HG02884 (cell line): ENCODE measurements around the gene ANP32A.
"Not testable (repeated sequence)": the region's sequence is repeated elsewhere in the genome, so short reads cannot be mapped to it uniquely, and the experiment has no call there.

Experiments
- ATAC-seq: cut with Tn5 transposase; IDR thresholded peaks from one replicate; pipeline ENCODE4 v1.9.1; 2021; ENCODE audit warnings: mild to moderate bottlenecking, moderate library complexity; ENCODE audit not compliant: unreplicated experiment

The ANP32A gene

DNA sequence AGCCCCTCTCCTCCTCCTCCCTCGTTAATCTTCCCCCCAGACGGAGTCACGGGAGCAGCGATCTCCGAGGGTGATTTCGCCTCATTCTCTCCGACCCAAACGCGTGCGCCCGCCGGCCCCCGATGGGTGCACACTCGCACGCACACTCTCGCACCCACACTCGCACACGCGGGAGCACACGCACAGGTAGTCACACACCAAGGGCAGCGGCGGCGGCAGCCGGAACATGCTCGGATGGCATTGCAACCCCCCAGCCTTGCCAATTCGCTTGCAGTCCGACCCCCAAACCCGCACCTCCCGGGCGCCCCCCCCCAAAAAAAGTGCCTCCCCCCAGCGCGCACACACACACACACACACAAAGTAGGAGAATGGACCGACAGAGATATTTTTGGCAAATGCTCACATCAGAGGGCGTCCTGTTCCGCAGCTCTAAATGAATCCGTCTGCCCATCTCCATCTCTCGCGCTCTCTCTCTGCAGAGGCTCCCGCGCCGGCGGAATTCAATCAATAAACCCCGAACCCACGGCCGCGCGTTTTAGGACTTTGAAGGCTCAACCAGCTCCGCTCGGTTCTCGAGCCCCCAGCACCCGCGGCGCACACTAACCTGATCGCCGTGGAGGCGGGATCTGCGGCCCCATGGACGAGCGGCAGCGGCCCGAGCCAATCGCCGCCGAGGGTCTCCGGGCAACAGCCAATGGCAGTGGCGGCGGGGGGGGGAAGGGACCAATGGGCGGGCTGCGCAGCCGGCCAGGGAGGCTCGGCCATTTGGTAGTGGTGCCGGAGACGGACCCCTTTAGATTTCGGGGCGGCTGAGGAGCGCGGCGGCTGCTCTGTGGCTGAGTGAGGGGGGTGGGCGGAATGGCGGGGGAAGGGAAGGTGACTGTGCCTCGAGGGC, at the start of gene ANP32A:
ANP32A (minus strand) TSS at position 601 of the 895 bp plus-strand sequence; CDS start at position 457, 144 bp downstream.
- peak; percentile 35 for ATAC-seq

GRCh38 chr15:68868296-68868695, 47.6 kb upstream of the ANP32A start:
- ATAC-seq = no peak

DNA sequence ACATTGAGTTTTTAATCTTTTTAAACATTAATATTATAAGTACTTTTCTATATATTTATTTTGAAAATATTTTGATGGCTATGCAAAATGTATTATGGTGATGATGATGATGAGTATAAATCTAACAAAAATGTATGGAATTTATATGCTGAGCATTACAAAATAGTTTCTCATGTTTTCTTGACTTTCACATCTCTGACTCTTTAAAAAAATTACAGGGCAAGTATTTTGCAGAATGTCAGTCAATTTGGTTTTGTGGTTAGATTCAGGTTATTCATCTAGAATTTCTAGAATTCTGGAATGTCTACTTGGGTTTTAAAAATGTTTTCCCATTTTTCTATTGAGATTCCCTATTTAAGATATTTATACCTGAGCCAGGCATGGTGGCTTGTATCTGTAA, 41.7 kb upstream of the ANP32A start:
- ATAC-seq = no peak

DNA sequence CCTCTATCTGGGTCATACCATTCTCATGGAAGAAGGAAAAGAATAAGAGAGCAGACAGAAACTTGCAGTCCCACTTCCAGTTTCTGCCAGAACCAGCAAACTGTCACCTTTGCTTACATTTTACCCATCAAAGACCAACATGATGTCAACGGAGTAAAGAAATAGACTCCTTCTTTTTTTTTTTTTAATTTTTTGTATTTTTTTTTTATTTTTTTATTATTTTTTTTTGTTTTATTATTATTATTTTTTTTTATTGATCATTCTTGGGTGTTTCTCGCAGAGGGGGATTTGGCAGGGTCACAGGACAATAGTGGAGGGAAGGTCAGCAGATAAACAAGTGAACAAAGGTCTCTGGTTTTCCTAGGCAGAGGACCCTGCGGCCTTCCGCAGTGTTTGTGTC, 38.0 kb upstream of the ANP32A start:
- not testable (repeated sequence) for ATAC-seq

DNA sequence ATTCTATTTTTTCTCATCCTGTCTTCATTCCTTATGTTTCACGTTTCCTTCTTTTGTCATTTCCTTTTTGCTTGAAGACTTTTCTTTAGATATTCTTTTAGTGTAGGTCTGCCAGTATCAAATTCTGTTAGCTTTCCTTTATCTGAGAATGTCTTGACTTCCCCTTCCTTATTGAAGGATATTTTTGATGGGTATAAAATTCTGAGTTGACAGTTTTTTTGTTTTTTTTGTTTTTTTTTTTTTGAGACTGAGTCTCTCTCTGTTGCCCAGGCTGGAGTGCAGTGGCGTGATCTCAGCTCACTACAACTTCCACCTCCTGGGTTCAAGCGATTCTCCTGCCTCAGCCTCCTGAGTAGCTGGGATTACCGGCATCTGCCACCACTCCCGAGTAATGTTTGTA, 36.7 kb upstream of the ANP32A start:
- not testable (repeated sequence) for ATAC-seq

- no peak for ATAC-seq
These were observed 31.8 kb upstream of the ANP32A start for GRCh38 chr15:68852461-68852860.

GRCh38 chr15:68851971-68852370, 31.3 kb upstream of the ANP32A start:
- ATAC-seq = no peak

DNA sequence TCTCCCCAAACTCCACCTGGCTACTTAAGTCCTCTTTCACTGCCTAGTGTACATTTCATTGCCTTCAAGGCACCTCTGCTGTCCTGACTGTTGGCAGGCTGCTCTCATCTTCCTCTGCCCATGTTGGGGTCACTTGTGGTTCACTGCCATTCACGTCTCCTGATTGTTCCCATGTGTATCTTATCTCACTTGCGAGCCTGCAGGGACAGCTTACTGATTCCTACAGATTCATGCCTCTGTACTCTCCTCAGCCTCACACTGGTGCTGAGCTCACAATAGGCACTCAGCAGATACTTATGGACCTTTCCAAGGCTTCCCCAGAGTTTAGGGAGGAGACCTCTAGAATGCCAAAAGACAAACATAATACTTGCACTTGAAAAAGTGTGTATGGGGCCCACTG, 28.8 kb upstream of the ANP32A start:
- ATAC-seq = no peak

DNA sequence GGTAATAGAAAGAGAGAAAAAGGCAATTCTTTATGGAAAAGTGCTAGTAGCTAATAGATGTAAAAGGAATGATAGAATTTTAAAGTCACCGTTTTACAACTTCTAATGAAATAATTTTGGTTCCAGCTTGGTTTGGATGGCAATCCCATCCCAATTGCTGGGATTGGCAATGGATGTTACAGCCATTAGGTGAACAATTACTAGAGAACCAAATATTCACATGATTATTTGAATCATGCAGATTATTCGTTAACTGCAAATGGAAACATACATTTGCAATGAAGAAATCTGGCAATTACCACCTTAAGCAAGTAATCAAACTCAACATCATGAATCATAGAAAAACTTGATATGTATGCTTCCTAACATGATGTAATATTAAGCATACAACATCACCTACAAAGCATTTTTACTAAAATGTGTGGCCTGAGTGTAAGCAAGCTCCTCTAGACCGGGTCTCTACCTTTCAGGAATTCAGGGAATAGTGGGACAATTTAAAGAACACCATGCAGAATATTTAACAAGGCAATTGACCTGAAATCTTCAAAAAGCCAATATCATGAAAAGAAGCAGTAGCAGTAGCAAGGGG, 26.2 kb upstream of the ANP32A start:
- ATAC-seq = no peak

DNA sequence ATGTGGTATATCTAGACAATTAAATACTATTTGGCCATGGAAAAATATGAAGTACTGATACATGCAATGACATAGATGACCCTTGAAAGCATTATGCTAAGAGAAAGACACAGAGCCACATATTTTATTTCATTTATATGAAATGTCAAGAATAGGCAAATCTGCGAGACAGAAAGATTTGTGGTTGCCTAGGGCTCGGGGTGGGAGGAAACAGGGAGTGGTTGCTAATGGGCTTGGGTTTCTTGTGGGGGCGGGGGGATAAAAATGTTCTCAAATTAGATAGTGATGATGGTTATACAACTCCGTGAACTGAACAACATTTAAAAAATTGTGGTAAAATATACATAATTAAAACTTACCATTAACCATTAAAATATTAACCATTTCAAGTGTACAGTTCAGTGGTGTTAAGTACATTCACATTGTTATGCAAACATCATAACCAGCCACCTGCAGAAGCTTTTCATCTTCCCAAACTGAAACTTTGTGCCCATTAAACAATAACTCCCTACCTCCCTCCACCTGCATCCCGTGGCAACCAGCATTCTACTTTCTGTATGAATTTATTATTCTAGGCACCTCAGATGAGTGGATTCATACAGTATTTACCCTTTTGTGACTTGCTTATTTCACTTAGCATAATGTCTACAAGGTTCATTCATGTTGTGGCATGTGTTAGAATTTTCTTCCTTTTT, 24.3 kb upstream of the ANP32A start:
- ATAC-seq = no peak

GRCh38 chr15:68843425-68844311, 23.0 kb upstream of the ANP32A start:
- ATAC-seq = no peak

GRCh38 chr15:68842958-68843357, 22.3 kb upstream of the ANP32A start:
- no peak for ATAC-seq

GRCh38 chr15:68834346-68834745, 13.7 kb upstream of the ANP32A start:
- ATAC-seq = no peak

- no peak for ATAC-seq
These were observed 13.1 kb upstream of the ANP32A start for GRCh38 chr15:68833700-68834331.

GRCh38 chr15:68830141-68830785, 9.6 kb upstream of the ANP32A start:
- ATAC-seq = no peak

DNA sequence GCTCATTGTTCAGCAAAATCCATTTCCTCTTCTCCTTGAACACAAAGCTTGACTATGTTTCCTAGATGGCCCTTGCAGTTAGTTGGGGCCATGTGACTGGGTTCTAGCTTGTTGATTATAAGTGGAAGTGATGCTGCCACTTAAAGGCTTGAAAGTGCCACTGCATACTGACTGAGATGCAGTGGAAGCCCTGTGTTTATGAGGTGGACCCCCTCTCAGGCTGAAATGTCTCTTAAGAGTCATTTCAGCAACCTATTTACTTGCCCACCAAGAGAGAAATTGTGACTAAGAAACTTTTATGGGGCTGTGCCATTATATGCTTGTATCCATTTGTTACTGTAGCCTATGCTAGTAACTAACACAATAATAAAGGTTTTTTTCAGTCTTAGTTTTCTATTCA, 8.4 kb upstream of the ANP32A start:
- ATAC-seq = no peak

GRCh38 chr15:68823561-68823960, 2.9 kb upstream of the ANP32A start:
- ATAC-seq = no peak

DNA sequence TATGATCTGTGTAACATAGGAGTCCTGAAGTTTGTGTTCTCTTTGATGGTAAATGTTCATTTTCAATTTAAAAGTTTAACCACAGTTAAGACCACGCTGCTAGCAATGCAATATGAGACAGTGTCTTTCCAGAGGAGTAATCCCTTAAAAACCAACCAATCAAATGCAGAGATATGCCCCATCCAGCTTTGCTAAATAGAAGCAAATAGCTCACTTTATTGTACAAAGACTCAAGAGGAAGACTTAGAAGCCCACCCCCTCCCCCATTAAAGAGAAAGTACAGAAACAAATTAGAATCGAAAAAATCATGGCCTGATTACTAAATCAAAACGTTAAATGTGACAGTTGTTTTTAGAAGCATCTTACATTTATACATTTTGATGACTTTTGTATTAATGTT, 2.1 kb upstream of the ANP32A start:
- no peak for ATAC-seq

DNA sequence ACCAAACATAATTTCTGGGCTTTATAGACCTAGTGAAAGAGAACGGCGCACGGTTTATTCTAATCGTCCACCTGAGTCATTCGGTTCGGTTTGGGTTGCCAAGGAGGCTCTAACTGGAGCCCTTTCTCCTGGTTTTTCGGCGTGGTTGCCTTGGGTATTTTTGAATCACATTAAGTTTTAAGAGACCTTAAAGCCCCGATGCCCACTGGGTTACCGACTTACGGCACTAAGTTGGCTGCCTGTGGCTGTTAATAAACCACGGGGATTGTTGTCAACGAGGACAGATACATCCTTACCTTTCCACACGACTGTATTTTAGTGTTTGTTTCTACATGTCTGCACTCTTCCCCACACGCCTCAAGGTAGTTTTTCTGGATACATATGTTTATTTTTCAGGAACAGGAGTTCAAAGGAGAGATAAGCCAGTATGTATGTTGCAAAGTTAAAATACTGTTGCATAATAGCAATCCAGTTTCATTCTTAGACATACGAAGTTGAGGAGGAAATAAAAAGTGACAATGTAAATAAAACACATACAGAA, 1.2 kb upstream of the ANP32A start:
- ATAC-seq = no peak
